GM13976 (cell line): ENCODE data around the gene PIK3C2G.

Experiments
- DNase-seq: peaks from one replicate; pipeline ENCODE4 v3.0.0; 2012; ENCODE audit warnings: low spot score
- CTCF ChIP-seq: IDR thresholded peaks from 2 replicates; pipeline ENCODE4 v1.5.1; 2012; ENCODE audit warnings: borderline replicate concordance, mild to moderate bottlenecking; ENCODE audit not compliant: insufficient read depth; ENCODE audit errors: extremely low read depth, missing control alignments, control extremely low read depth
- in situ Hi-C: fragments of 300-500 bp; cut with MboI; formaldehyde crosslinking; loops from one replicate; pipeline ENCODE4 v1.12.0; 2022; ENCODE audit warnings: low sequenced_read_pairs, mixed read lengths, inconsistent platforms; ENCODE audit not compliant: unreplicated experiment

PIK3C2G gene

GRCh38 chr12:18428416-18428815, 167.1 kb downstream of the PIK3C2G start:
- no peak for TF ChIP-seq CTCF
- in situ Hi-C loops: no loop called here
- no peak for DNase-seq

- TF ChIP-seq CTCF: no peak
- in situ Hi-C loops: no loop called here
- no peak for DNase-seq
These were observed 168.0 kb downstream of the PIK3C2G start for GRCh38 chr12:18429366-18429765.

- in situ Hi-C loops: no loop called here
- peak; percentile 20 for DNase-seq
These were observed 169.2 kb downstream of the PIK3C2G start for GRCh38 chr12:18430425-18431048.

GRCh38 chr12:18431771-18432170, 170.5 kb downstream of the PIK3C2G start:
- DNase-seq: no peak
- no peak for TF ChIP-seq CTCF
- in situ Hi-C loops: no loop called here

More at GRCh38 chr12:18430425-18431048, 169.2 kb downstream of the PIK3C2G start:
- peak; percentile 57 for TF ChIP-seq CTCF

- no peak for TF ChIP-seq CTCF
- in situ Hi-C loops: no loop called here
- DNase-seq: no peak
These were observed 170.9 kb downstream of the PIK3C2G start for GRCh38 chr12:18432206-18432605.

- in situ Hi-C loops: no loop called here
- DNase-seq: no peak
- no peak for TF ChIP-seq CTCF
These were observed 174.9 kb downstream of the PIK3C2G start for GRCh38 chr12:18436170-18436569.
